Activated CD8-positive, alpha-beta memory T cell treated with anti-CD3 and anti-CD28 coated beads, Interleukin-2, amount 50 U/mL, for 24 hours (primary cell): ENCODE data around the gene AMOTL2.

Experiments
- DNase-seq: peaks from one replicate; pipeline ENCODE4 v3.0.0-alpha.2; 2020; ENCODE audit errors: extremely low read depth

AMOTL2 gene

GRCh38 chr3:134352031-134352671 lies 22.1 kb downstream of the AMOTL2 start:
- no peak for DNase-seq

- no peak for DNase-seq
These were observed 22.8 kb downstream of the AMOTL2 start for GRCh38 chr3:134351427-134351826.

- DNase-seq: no peak
These were observed 23.4 kb downstream of the AMOTL2 start for GRCh38 chr3:134350861-134351311.

- DNase-seq: no peak
These were observed 24.0 kb downstream of the AMOTL2 start for GRCh38 chr3:134350266-134350665.

GRCh38 chr3:134348524-134348923 lies 25.7 kb downstream of the AMOTL2 start:
- no peak for DNase-seq

- no peak for DNase-seq
These were observed 26.7 kb downstream of the AMOTL2 start for GRCh38 chr3:134347551-134347950.

- no peak for DNase-seq
These were observed 27.5 kb downstream of the AMOTL2 start for GRCh38 chr3:134346744-134347143.

- DNase-seq: no peak
These were observed 29.0 kb downstream of the AMOTL2 start for GRCh38 chr3:134345202-134345601.

- no peak for DNase-seq
These were observed 29.7 kb downstream of the AMOTL2 start for GRCh38 chr3:134344560-134344959.

- no peak for DNase-seq
These were observed 32.0 kb downstream of the AMOTL2 start for GRCh38 chr3:134342259-134342658.

GRCh38 chr3:134341389-134341788 lies 32.9 kb downstream of the AMOTL2 start:
- DNase-seq: no peak

- DNase-seq: no peak
These were observed 33.3 kb downstream of the AMOTL2 start for GRCh38 chr3:134340982-134341365.

- DNase-seq: no peak
These were observed 33.8 kb downstream of the AMOTL2 start for GRCh38 chr3:134340362-134340981.

- DNase-seq: no peak
These were observed 34.3 kb downstream of the AMOTL2 start for GRCh38 chr3:134339913-134340312.

GRCh38 chr3:134339331-134339730 lies 34.9 kb downstream of the AMOTL2 start:
- no peak for DNase-seq

- DNase-seq: no peak
These were observed 35.6 kb downstream of the AMOTL2 start for GRCh38 chr3:134338516-134339261.

- DNase-seq: no peak
These were observed 36.1 kb downstream of the AMOTL2 start for GRCh38 chr3:134338201-134338512.

GRCh38 chr3:134337511-134338200 lies 36.6 kb downstream of the AMOTL2 start:
- no peak for DNase-seq

- no peak for DNase-seq
These were observed 37.2 kb downstream of the AMOTL2 start for GRCh38 chr3:134337071-134337482.

GRCh38 chr3:134336587-134336986 lies 37.7 kb downstream of the AMOTL2 start:
- no peak for DNase-seq

GRCh38 chr3:134334901-134335280 lies 39.4 kb downstream of the AMOTL2 start:
- no peak for DNase-seq

GRCh38 chr3:134334231-134334900 lies 39.9 kb downstream of the AMOTL2 start:
- DNase-seq: no peak
